SKM-1 (cell line): ENCODE data around the gene SYN1.
A peak's percentile ranks its signal among the peaks of the same experiment; 100 is the strongest.
"Not testable (repeated sequence)": the region's sequence is repeated elsewhere in the genome, so short reads cannot be mapped to it uniquely, and the experiment has no call there.

ENCODE experiments used
- DNase-seq: peaks from one replicate; lab custom pipeline; 2025; ENCODE audit not compliant: unreplicated experiment; lab: John Stamatoyannopoulos, UW

Gene SYN1

GRCh38 chrX:47619486-47620302, at the start of gene SYN1:
SYN1 (minus strand) TSS chrX:47619857; CDS start chrX:47619728, 129 bp downstream.
- peak; percentile 18 for DNase-seq

GRCh38 chrX:47665797-47666196, 46.1 kb upstream of the SYN1 start:
- DNase-seq, result not testable (repeated sequence)

GRCh38 chrX:47664737-47665136, 45.1 kb upstream of the SYN1 start:
- DNase-seq, result no peak

GRCh38 chrX:47662144-47662657, 42.5 kb upstream of the SYN1 start:
- no peak for DNase-seq

GRCh38 chrX:47661539-47661938, 41.9 kb upstream of the SYN1 start:
- no peak for DNase-seq

- no peak for DNase-seq
Measured at GRCh38 chrX:47659421-47659726, 39.7 kb upstream of the SYN1 start.

GRCh38 chrX:47658684-47659420, 39.2 kb upstream of the SYN1 start, which contains the start of gene UXT:
UXT (minus strand) TSS chrX:47659180; CDS start chrX:47658927, 253 bp downstream.
- DNase-seq, result peak; percentile 71

- DNase-seq, result no peak
Measured at GRCh38 chrX:47658301-47658683, 38.6 kb upstream of the SYN1 start.

GRCh38 chrX:47651043-47651905, 31.6 kb upstream of the SYN1 start:
- DNase-seq, result no peak

GRCh38 chrX:47650164-47651042, 30.7 kb upstream of the SYN1 start, which contains the start of gene ELK1:
ELK1 (minus strand) TSS chrX:47650563; CDS start chrX:47641441, 9,122 bp downstream.
- DNase-seq, result no peak

- DNase-seq, result no peak
Measured at GRCh38 chrX:47649781-47650163, 30.1 kb upstream of the SYN1 start.

- no peak for DNase-seq
Measured at GRCh38 chrX:47649271-47649670, 29.6 kb upstream of the SYN1 start.

- no peak for DNase-seq
Measured at GRCh38 chrX:47648376-47648775, 28.7 kb upstream of the SYN1 start.

GRCh38 chrX:47646636-47647035, 27.0 kb upstream of the SYN1 start:
- no peak for DNase-seq

GRCh38 chrX:47645530-47645929, 25.9 kb upstream of the SYN1 start:
- DNase-seq, result no peak

GRCh38 chrX:47644557-47645091, 25.0 kb upstream of the SYN1 start:
- DNase-seq, result no peak

GRCh38 chrX:47643926-47644325, 24.3 kb upstream of the SYN1 start:
- DNase-seq, result no peak

- DNase-seq, result no peak
Measured at GRCh38 chrX:47638816-47639215, 19.2 kb upstream of the SYN1 start.

- DNase-seq, result no peak
Measured at GRCh38 chrX:47637546-47638195, 18.0 kb upstream of the SYN1 start.
